ENCODE results near the gene MFSD1. TPM values are rescaled to one million over a fixed set of nuclear protein-coding genes. Genes with fewer than 3 reads are reported as not detected.
A peak's percentile ranks its signal among the peaks of the same experiment; 100 is the strongest.

MFSD1 gene
- total and polyA plus RNA-seq, 2 of the 4 experiments (the other 2 are of a cell fraction) = 50.4 to 64.2 TPM

DNA sequence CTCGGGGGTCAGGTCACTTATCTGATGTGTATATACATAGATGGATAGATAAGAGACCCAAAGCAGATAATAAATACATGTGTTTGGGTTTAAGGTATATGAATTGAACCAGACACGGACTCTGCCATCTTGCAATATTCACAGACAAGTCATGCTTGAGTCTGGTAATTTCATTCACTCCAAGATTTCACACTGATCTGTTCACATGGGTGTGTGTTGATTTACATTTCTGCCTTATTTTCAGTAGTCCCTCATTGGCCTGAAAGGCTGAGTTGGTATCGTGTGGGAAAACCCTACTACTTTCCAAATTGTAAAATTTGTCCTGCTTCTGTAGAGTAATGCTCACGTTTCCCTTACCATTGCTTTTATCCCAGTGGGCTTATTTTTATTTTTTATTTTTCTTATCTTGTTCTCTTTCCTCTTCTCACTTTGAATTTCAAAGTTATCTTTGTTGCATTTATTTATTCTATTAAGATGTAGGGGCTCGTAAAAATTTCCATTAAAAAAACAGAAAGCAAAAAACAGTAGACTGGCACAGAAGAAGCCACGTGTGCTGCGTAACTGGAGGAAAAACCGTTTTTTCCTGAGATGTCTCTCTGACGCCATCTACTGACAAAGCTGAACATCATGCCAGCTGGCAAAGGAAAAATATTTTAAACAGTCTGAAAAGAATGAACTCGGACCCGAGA, 10.8 kb upstream of the MFSD1 start:
- Histone ChIP-seq H4K91ac (ENCODE audit: insufficient read depth, low read depth, low read length) (0 out of 2 replicates have a peak overlapping the region, but pooled peaks have one; percentile 14), H3K23ac (ENCODE audit: low read depth, low read length) (no peak overlapping the region; the same call in 1 of the 2 replicates), H3K4ac (ENCODE audit: low read depth, low read length) (no peak overlapping the region), H3K4me3 (ENCODE audit: insufficient read depth, low read depth, low read length) (no peak overlapping the region), H2BK120ac (ENCODE audit: low read depth, low read length) (peak overlapping the region; percentile 27; the same call in 1 of the 2 replicates), H3K27me3 (ENCODE audit: control insufficient read depth, insufficient read depth, low read length) (no peaks in the 10 kb centered on the region), H4K20me1 (ENCODE audit: insufficient read depth, low read length) (no peaks in the 10 kb centered on the region), H3K9me1 (ENCODE audit: insufficient read depth, low read length) (peaks cover 2% of the 10 kb centered on the region; the same call in 1 of the 2 replicates), H3K79me1 (ENCODE audit: low read depth in 1 of 2, low read length in 2 of 2) (no peaks in the 10 kb centered on the region), H3K4me2 (ENCODE audit: low read depth, low read length) (peak overlapping the region; percentile 28; the same call in 1 of the 2 replicates), H3K27ac (ENCODE audit: insufficient read depth, low read length) (no peak overlapping the region), H2BK5ac (ENCODE audit: low read depth, low read length, poor library complexity, severe bottlenecking) (no peak overlapping the region), H2AK5ac (ENCODE audit: low read depth, low read length) (no peak overlapping the region), H3K9ac (ENCODE audit: low read depth, low read length) (peak overlapping the region; percentile 36; the same call in 1 of the 2 replicates), H3K18ac (ENCODE audit: low read depth, low read length) (peak overlapping the region; percentile 61; the same call in 1 of the 2 replicates), H3K9me3 (ENCODE audit: control insufficient read depth, insufficient read depth, low read length) (peaks cover 8% of the 10 kb centered on the region), H3K4me1 (ENCODE audit: control insufficient read depth, insufficient read depth, low read length) (peaks cover 6% of the 10 kb centered on the region), H3K14ac (replicated peaks; ENCODE audit: low read depth, low read length) (no peak overlapping the region), H2BK20ac (ENCODE audit: low read depth, low read length) (peak overlapping the region; percentile 75), H3K36me3 (ENCODE audit: control insufficient read depth, insufficient read depth, low read length) (no peaks in the 10 kb centered on the region), H3K56ac (ENCODE audit: extremely low read depth, insufficient read depth, low read length) (no peak overlapping the region), H2BK15ac (ENCODE audit: low read depth, low read length) (peak overlapping the region; percentile 40; the same call in 1 of the 3 replicates), H4K8ac (ENCODE audit: low read depth in 2 of 2, low read length in 2 of 2) (peak overlapping the region in 1 of 2 experiments; percentile 61; a peak in 3 of 4 replicates), H2AK9ac (replicated peaks; ENCODE audit: low read depth, low read length, poor library complexity) (no peak overlapping the region), H4K5ac (ENCODE audit: low read depth, low read length) (peak overlapping the region; percentile 61; the same call in 1 of the 2 replicates), H2AFZ (replicated peaks; ENCODE audit: low read length, poor library complexity) (no peak overlapping the region)
- peak; percentile 36; the same call in 1 of the 2 replicates for ATAC-seq (ENCODE audit: low read depth)
- no TSS peak for BruUV-seq (replicated peaks)
- ChIA-PET CTCF (interaction anchor here (0.8 to 4.1 kb wide), 7 partner anchors 10 to 356 kb away, joined by 3 to 69 read pairs (median 4); no protein-coding TSS in a partner anchor), POLR2A (ENCODE audit: unreplicated experiment) (interaction anchor here (0.6 kb wide), 1 partner anchor 32 kb away, joined by 3 read pairs; no protein-coding TSS in a partner anchor)
- intact Hi-C loops (cut with micrococcal nuclease) (loop anchor here (1.0 to 10.0 kb wide), 2 partner anchors 252 to 1256 kb away; no protein-coding TSS in a partner anchor), dilution Hi-C loops (cut with HindIII; ENCODE audit: low sequenced_read_pairs, unreplicated experiment) (no loop called here), in situ Hi-C loops (cut with MboI; ENCODE audit: low sequenced_read_pairs) (loop anchor here (5.0 to 25.0 kb wide), 4 partner anchors 64 to 679 kb away; partner anchors contain the start of genes RSRC1 and SHOX2)
- TF ChIP-seq MAFK (IDR thresholded peaks at IDR 0.05; ENCODE audit: low read depth, low read length) (no peak), RCOR1 (IDR thresholded peaks at IDR 0.05; ENCODE audit: insufficient replicate concordance, low read length) (no peak), BHLHE40 (IDR thresholded peaks at IDR 0.05; ENCODE audit: low read depth, low read length) (no peak), FOS (IDR thresholded peaks at IDR 0.05; ENCODE audit: low read depth, low read length) (no peak), RFX5 (IDR thresholded peaks at IDR 0.05; ENCODE audit: low read depth, low read length) (no peak), SMC3 (IDR thresholded peaks at IDR 0.05; ENCODE audit: low read depth, low read length) (peak; percentile 80), RAD21 (IDR thresholded peaks at IDR 0.05; ENCODE audit: low read length) (peak; percentile 89), POLR2A (IDR thresholded peaks at IDR 0.05; ENCODE audit: low read depth, low read length) (no peak), MXI1 (IDR thresholded peaks at IDR 0.05; ENCODE audit: borderline replicate concordance, low read depth, low read length) (peak; percentile 94)
- TF ChIP-seq, protein P1, sequence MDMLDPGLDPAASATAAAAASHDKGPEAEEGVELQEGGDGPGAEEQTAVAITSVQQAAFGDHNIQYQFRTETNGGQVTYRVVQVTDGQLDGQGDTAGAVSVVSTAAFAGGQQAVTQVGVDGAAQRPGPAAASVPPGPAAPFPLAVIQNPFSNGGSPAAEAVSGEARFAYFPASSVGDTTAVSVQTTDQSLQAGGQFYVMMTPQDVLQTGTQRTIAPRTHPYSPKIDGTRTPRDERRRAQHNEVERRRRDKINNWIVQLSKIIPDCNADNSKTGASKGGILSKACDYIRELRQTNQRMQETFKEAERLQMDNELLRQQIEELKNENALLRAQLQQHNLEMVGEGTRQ (IDR thresholded peaks at IDR 0.05; ENCODE audit: low read depth, low read length) = peak; percentile 84
- TF ChIP-seq, protein P2, sequence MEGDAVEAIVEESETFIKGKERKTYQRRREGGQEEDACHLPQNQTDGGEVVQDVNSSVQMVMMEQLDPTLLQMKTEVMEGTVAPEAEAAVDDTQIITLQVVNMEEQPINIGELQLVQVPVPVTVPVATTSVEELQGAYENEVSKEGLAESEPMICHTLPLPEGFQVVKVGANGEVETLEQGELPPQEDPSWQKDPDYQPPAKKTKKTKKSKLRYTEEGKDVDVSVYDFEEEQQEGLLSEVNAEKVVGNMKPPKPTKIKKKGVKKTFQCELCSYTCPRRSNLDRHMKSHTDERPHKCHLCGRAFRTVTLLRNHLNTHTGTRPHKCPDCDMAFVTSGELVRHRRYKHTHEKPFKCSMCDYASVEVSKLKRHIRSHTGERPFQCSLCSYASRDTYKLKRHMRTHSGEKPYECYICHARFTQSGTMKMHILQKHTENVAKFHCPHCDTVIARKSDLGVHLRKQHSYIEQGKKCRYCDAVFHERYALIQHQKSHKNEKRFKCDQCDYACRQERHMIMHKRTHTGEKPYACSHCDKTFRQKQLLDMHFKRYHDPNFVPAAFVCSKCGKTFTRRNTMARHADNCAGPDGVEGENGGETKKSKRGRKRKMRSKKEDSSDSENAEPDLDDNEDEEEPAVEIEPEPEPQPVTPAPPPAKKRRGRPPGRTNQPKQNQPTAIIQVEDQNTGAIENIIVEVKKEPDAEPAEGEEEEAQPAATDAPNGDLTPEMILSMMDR (conservative IDR thresholded peaks at IDR 0.05; ENCODE audit: low read depth, low read length) = peak; percentile 95
- WGBS, 2 experiments (ENCODE audit: extremely low coverage in 2 of 2, insufficient read length in 1 of 2) = 0% methylated on average over 3 of the region's 11 CpGs; no CpG with 5 or more reads in 1 of the 2 experiments
- peak; percentile 86 for DNase-seq

Measured in IMR-90 (cell line).